OCI-LY1 (cell line): ENCODE data around the gene HCN4.

ENCODE experiments used
- H2AFZ ChIP-seq: fragments of 200-600 bp; sonication (generic), shearing (Covaris generic); 2 replicates; pipeline ENCODE4 v1.6.0; 2014; ENCODE audit warnings: antibody characterized with exemption, mild to moderate bottlenecking, low read length
- H3F3A ChIP-seq: fragments of 200-600 bp; sonication (generic), shearing (Covaris generic); 2 replicates; pipeline ENCODE4 v1.6.0; 2014; ENCODE audit warnings: mild to moderate bottlenecking, antibody characterized with exemption, low read length, moderate library complexity; ENCODE audit not compliant: insufficient read depth
- H3K27ac ChIP-seq: fragments of 200-600 bp; sonication (generic); 2 replicates; pipeline ENCODE4 v1.5.1; 2014; ENCODE audit warnings: low read length, mixed run types, mild to moderate bottlenecking, low read depth; ENCODE audit not compliant: poor library complexity, severe bottlenecking
- H3K27me3 ChIP-seq: fragments of 200-600 bp; sonication (generic); 2 replicates; pipeline ENCODE4 v1.6.0; 2014; ENCODE audit warnings: antibody characterized with exemption, mild to moderate bottlenecking, low read length, moderate library complexity; ENCODE audit not compliant: insufficient read depth
- H3K36me3 ChIP-seq: fragments of 200-600 bp; sonication (generic); 2 replicates; pipeline ENCODE4 v1.6.1; 2014; ENCODE audit warnings: mild to moderate bottlenecking, antibody characterized with exemption, low read length, moderate library complexity, mixed read lengths; ENCODE audit not compliant: insufficient read depth
- H3K4me1 ChIP-seq: fragments of 200-600 bp; sonication (generic); 2 replicates; pipeline ENCODE4 v1.5.1; 2014; ENCODE audit warnings: mild to moderate bottlenecking, low read length, moderate library complexity; ENCODE audit not compliant: insufficient read depth, severe bottlenecking
- H3K4me2 ChIP-seq: fragments of 200-600 bp; sonication (generic), shearing (Covaris generic); 2 replicates; pipeline ENCODE4 v1.6.1; 2014; ENCODE audit warnings: low read length
- H3K4me3 ChIP-seq: fragments of 200-600 bp; sonication (generic); 2 replicates; pipeline ENCODE4 v1.5.1; 2014; ENCODE audit warnings: low read length, low read depth, mild to moderate bottlenecking, mixed read lengths; ENCODE audit not compliant: poor library complexity, severe bottlenecking
- H3K79me2 ChIP-seq: fragments of 200-600 bp; shearing (Covaris generic); 2 replicates; pipeline ENCODE4 v1.6.1; 2016; ENCODE audit warnings: mixed run types, low read length, mixed read lengths; ENCODE audit not compliant: insufficient read depth
- H3K9ac ChIP-seq: fragments of 200-600 bp; sonication (generic), shearing (Covaris generic); 2 replicates; pipeline ENCODE4 v1.6.1; 2014; ENCODE audit warnings: mild to moderate bottlenecking, low read length, mixed read lengths
- H3K9me2 ChIP-seq: fragments of 200-600 bp; sonication (generic), shearing (Covaris generic); 2 replicates; pipeline ENCODE4 v1.6.1; 2014; ENCODE audit warnings: low read depth, mild to moderate bottlenecking, low read length, mixed read lengths
- H3K9me3 ChIP-seq: fragments of 200-600 bp; shearing (Covaris generic); 2 replicates; pipeline ENCODE4 v1.6.1; 2014; ENCODE audit warnings: low read length, mixed read lengths
- H4K20me1 ChIP-seq: fragments of 200-600 bp; sonication (generic), shearing (Covaris generic); 2 replicates; pipeline ENCODE4 v1.6.0; 2016; ENCODE audit warnings: mild to moderate bottlenecking, low read length; ENCODE audit not compliant: insufficient read depth
- CTCF ChIP-seq: fragments of 200-600 bp; sonication (generic), shearing (Covaris generic); IDR thresholded peaks from 2 replicates; pipeline ENCODE4 v1.5.1; 2017; ENCODE audit warnings: mild to moderate bottlenecking, antibody characterized with exemption, low read length, moderate library complexity, mixed read lengths
- EZH2 ChIP-seq: fragments of 200-600 bp; sonication (generic), shearing (Covaris generic); IDR thresholded peaks from 2 replicates; pipeline ENCODE4 v1.8.0; 2017; ENCODE audit warnings: borderline replicate concordance, mixed run types, mild to moderate bottlenecking, antibody characterized with exemption, low read length, moderate library complexity, mixed read lengths

The HCN4 gene

DNA sequence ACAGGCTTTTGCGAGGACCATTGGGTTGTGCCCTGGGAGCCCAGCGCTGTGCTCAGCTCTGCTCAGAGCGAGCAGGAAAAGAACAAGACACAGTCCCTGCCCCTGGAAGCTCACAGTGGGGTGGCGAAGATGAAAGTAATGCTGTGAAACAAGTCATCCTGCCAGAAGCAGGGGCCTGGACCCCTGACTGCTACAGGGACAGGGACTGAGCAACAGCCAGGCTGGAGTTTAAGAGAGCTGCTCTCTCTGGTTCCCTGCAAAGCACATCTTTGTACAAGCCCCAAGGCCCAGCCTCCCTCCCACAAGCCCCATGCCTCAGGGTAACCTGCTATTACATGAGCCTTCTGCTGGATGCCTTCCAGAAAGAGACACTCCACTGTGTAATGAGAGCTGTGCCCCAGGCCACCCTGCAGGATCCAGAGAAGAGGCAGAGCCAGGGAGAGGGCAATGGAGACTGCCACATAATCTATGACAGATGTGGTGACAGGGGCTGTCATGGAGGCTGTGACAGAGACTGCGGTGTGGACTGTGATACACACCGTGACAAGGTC is 7.1 kb upstream of the HCN4 start:
- H3K4me1 ChIP-seq, result no peaks in the 10 kb centered on the region
- H3K79me2 ChIP-seq, result no peaks in the 10 kb centered on the region
- TF ChIP-seq EZH2, result no peak
- TF ChIP-seq CTCF, result no peak
- H3K4me2 ChIP-seq, result no peak overlapping the region
- no peak overlapping the region for H3K9ac ChIP-seq
- H3K9me2 ChIP-seq, result no peaks in the 10 kb centered on the region
- no peaks in the 10 kb centered on the region for H3K9me3 ChIP-seq
- no peaks in the 10 kb centered on the region for H4K20me1 ChIP-seq
- no peaks in the 10 kb centered on the region for H3F3A ChIP-seq
- no peak overlapping the region for H2AFZ ChIP-seq
- no peaks in the 10 kb centered on the region for H3K27me3 ChIP-seq
- H3K36me3 ChIP-seq, result no peaks in the 10 kb centered on the region
- H3K27ac ChIP-seq, result no peak overlapping the region
- H3K4me3 ChIP-seq, result no peak overlapping the region

- Histone ChIP-seq H4K20me1 (no peaks in the 10 kb centered on the region), H3K4me2 (no peak overlapping the region), H3F3A (no peaks in the 10 kb centered on the region), H2AFZ (no peak overlapping the region), H3K9ac (no peak overlapping the region), H3K27ac (no peak overlapping the region), H3K9me3 (no peaks in the 10 kb centered on the region), H3K79me2 (no peaks in the 10 kb centered on the region), H3K27me3 (no peaks in the 10 kb centered on the region), H3K9me2 (no peaks in the 10 kb centered on the region), H3K36me3 (no peaks in the 10 kb centered on the region), H3K4me3 (no peak overlapping the region), H3K4me1 (no peaks in the 10 kb centered on the region)
- TF ChIP-seq CTCF (no peak), EZH2 (no peak)
Measured at GRCh38 chr15:73375012-73375411, 6.3 kb upstream of the HCN4 start.

GRCh38 chr15:73374604-73375003 is 5.8 kb upstream of the HCN4 start:
- Histone ChIP-seq H3K9ac (no peak overlapping the region), H3K79me2 (no peaks in the 10 kb centered on the region), H3K4me1 (no peaks in the 10 kb centered on the region), H4K20me1 (no peaks in the 10 kb centered on the region), H3K4me2 (no peak overlapping the region), H3K36me3 (no peaks in the 10 kb centered on the region), H3K4me3 (no peak overlapping the region), H3K27me3 (no peaks in the 10 kb centered on the region), H2AFZ (no peak overlapping the region), H3K9me3 (no peaks in the 10 kb centered on the region), H3F3A (no peaks in the 10 kb centered on the region), H3K27ac (no peak overlapping the region), H3K9me2 (no peaks in the 10 kb centered on the region)
- no peak for TF ChIP-seq EZH2

DNA sequence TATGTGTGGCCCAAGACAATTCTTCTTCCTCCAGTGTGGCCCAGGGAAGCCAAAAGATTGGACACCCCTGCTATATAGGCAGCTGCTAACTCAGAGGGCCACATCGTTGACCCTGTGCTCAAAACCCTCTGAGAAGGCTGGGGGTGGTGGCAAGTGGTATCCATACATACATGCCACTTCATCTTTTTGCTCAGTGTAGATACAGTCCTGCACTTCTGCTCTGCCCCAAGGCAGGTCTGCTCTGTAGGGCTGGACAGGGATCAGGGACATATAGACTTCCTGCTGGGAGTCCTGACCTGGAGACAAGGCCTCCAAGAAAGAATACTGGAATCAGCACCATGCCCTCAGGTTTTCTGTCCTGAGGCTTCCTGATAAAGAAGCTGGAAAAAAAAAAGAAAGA is 4.5 kb upstream of the HCN4 start:
- no peaks in the 10 kb centered on the region for H3K27me3 ChIP-seq

More for the DNA sequence above, 4.5 kb upstream of the HCN4 start:
- Histone ChIP-seq H3K9me2 (no peaks in the 10 kb centered on the region), H3F3A (no peaks in the 10 kb centered on the region), H3K4me1 (no peaks in the 10 kb centered on the region), H3K9me3 (no peaks in the 10 kb centered on the region), H3K4me3 (no peak overlapping the region), H3K27ac (no peak overlapping the region), H3K9ac (no peak overlapping the region), H3K36me3 (no peaks in the 10 kb centered on the region), H3K79me2 (no peaks in the 10 kb centered on the region), H2AFZ (no peak overlapping the region), H4K20me1 (no peaks in the 10 kb centered on the region), H3K4me2 (no peak overlapping the region)
- TF ChIP-seq EZH2, result no peak
- no peak for TF ChIP-seq CTCF
